HepG2 (cell line): ENCODE results near the gene P2RY2. TPM values are rescaled to one million over a fixed set of nuclear protein-coding genes. Genes with fewer than 3 reads are reported as not detected.

ENCODE experiments used
- ARID5B ChIP-seq: IDR thresholded peaks from 2 replicates; pipeline ENCODE4 v1.4.0; 2020; ENCODE audit warnings: mild to moderate bottlenecking, missing genetic modification reagents
- ELF1 ChIP-seq: sonication (generic); formaldehyde crosslinking; IDR thresholded peaks from 2 replicates; pipeline ENCODE4 v1.4.0; 2020; ENCODE audit warnings: missing genetic modification reagents
- ETV5 ChIP-seq: IDR thresholded peaks from 2 replicates; pipeline ENCODE4 v1.6.1; 2018; ENCODE audit warnings: missing biosample characterization, missing genetic modification reagents, inconsistent platforms, borderline replicate concordance
- FOXO1 ChIP-seq: sonication (generic); formaldehyde crosslinking; IDR thresholded peaks from 2 replicates; pipeline ENCODE4 v1.4.0; 2020; ENCODE audit warnings: missing genetic modification reagents
- HNRNPL ChIP-seq: fragments of 200-400 bp; formaldehyde crosslinking; IDR thresholded peaks from 2 replicates; pipeline ENCODE4 v1.6.1; 2017; ENCODE audit warnings: mild to moderate bottlenecking, low read depth, low read length
- MTF2 ChIP-seq: sonication (generic); formaldehyde crosslinking; IDR thresholded peaks from 2 replicates; pipeline ENCODE4 v1.5.0; 2020; ENCODE audit warnings: missing genetic modification reagents, borderline replicate concordance
- NCOA2 ChIP-seq: sonication (generic); formaldehyde crosslinking; IDR thresholded peaks from 2 replicates; pipeline ENCODE4 v1.8.0; 2022; ENCODE audit warnings: inconsistent platforms
- ONECUT2 ChIP-seq: sonication (generic); formaldehyde crosslinking; IDR thresholded peaks from 2 replicates; pipeline ENCODE4 v1.4.0; 2020; ENCODE audit warnings: missing genetic modification reagents
- PHF21A ChIP-seq: sonication (generic); formaldehyde crosslinking; IDR thresholded peaks from 2 replicates; pipeline ENCODE4 v1.5.0; 2020; ENCODE audit warnings: mild to moderate bottlenecking, missing genetic modification reagents
- POGZ ChIP-seq: sonication (generic); formaldehyde crosslinking; IDR thresholded peaks from 2 replicates; pipeline ENCODE4 v1.4.0; 2020; ENCODE audit warnings: mild to moderate bottlenecking, missing genetic modification reagents
- RXRB ChIP-seq: IDR thresholded peaks from 2 replicates; pipeline ENCODE4 v1.6.1; 2016; ENCODE audit warnings: borderline replicate concordance, missing genetic modification reagents, missing compliant biosample characterization
- THRA ChIP-seq: sonication (generic); formaldehyde crosslinking; IDR thresholded peaks from 2 replicates; pipeline ENCODE4 v1.4.0; 2020; ENCODE audit warnings: missing genetic modification reagents, borderline replicate concordance
- ZMYM2 ChIP-seq: sonication (generic); formaldehyde crosslinking; IDR thresholded peaks from 2 replicates; pipeline ENCODE4 v1.8.0; 2022; ENCODE audit warnings: mild to moderate bottlenecking, missing genetic modification reagents
- ZNF264 ChIP-seq: sonication (generic); formaldehyde crosslinking; IDR thresholded peaks from 2 replicates; pipeline ENCODE4 v1.4.0; 2020; ENCODE audit warnings: missing genetic modification reagents
- ZNF510 ChIP-seq: sonication (generic); formaldehyde crosslinking; IDR thresholded peaks from 2 replicates; pipeline ENCODE4 v1.4.0; 2020; ENCODE audit warnings: low read depth, mild to moderate bottlenecking, missing genetic modification reagents
- ZNF609 ChIP-seq: sonication (generic); formaldehyde crosslinking; IDR thresholded peaks from 2 replicates; pipeline ENCODE4 v1.4.0; 2020; ENCODE audit warnings: mild to moderate bottlenecking, missing genetic modification reagents, borderline replicate concordance
- ZNF780A ChIP-seq: sonication (generic); formaldehyde crosslinking; IDR thresholded peaks from 2 replicates; pipeline ENCODE4 v1.8.0; 2022; ENCODE audit warnings: mild to moderate bottlenecking, missing genetic modification reagents, moderate library complexity
- polyA plus RNA-seq, 8 experiments: library from polyadenylated mRNA; depleted of rRNA in 3 of 8; stranded (reverse) in 7 of 8; unstranded in 1 of 8; fragments of >200 nt; fragmentation: Illumina TruSeq in 4 of 8; extraction: Trizol in 4 of 8; gene quantifications; 2 replicates each; pipeline versions ENCODE4 v1.2.1 to v1.2.3, GENCODE V29; 2011 to 2016; ENCODE audit warnings: low read depth in 4 of 8, missing spikeins in 1 of 8, mixed read lengths in 1 of 8; ENCODE audit not compliant: insufficient read depth in 1 of 8
- total RNA-seq, 5 experiments: library from RNA; depleted of rRNA; stranded (reverse); fragments of >200 nt; fragmentation: Illumina TruSeq; extraction: Trizol; gene quantifications; 2 replicates each; pipeline ENCODE4 v1.2.3, GENCODE V29; 2016; ENCODE audit warnings: low read depth in 1 of 5
- TF ChIP-seq, protein P1 (sequence below): sonication (generic); formaldehyde crosslinking; IDR thresholded peaks from 2 replicates; pipeline ENCODE4 v1.4.0; 2020; ENCODE audit warnings: missing genetic modification reagents, borderline replicate concordance

The P2RY2 gene
- total and polyA plus RNA-seq, 2 of the 13 experiments (the other 11 are each of a cell fraction or from before 2014, with no cell fraction given), result 0.95 to 3.1 TPM

DNA sequence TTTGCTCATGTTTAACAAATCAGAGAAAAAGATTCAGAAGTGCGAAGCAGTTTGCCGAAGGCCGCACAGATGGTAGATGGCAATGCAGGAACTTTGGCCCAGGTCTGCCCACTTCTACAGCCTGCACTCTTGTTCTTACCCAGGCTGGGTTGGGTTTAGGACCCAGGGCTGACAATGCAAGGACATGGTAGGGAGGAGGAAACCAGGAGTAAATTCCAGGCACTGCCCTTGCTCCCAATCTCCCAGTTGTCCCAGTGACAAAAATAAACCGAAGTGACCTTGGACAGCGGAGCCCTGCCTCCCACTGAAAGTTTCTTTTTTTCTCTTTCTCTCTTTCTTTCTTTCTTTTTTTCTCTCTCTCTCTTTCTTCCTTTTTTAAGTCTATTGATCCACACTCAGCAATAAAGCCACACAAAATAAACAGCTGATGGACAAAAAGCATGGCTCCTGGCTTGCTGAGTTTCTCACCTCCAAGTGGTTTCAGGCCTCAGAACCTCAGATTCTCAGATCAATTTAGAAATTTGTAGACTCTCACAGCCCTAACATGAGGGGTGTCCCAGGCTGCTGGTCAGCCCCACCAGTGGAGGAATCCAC, 42.4 kb upstream of the P2RY2 start (continued):
- peak; percentile 53; the same call in 1 of the 2 replicates for TF ChIP-seq RXRB (CRISPR knock-in tag)
- TF ChIP-seq MTF2, result no peak
- TF ChIP-seq ZNF510 (CRISPR knock-in tag), result 0 out of 2 replicates have a peak, but pooled peaks have one; percentile 62
- TF ChIP-seq, protein P1, sequence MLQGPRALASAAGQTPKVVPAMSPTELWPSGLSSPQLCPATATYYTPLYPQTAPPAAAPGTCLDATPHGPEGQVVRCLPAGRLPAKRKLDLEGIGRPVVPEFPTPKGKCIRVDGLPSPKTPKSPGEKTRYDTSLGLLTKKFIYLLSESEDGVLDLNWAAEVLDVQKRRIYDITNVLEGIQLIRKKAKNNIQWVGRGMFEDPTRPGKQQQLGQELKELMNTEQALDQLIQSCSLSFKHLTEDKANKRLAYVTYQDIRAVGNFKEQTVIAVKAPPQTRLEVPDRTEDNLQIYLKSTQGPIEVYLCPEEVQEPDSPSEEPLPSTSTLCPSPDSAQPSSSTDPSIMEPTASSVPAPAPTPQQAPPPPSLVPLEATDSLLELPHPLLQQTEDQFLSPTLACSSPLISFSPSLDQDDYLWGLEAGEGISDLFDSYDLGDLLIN (CRISPR knock-in tag), result no peak
- TF ChIP-seq PHF21A (CRISPR knock-in tag), result peak; percentile 84
- TF ChIP-seq ELF1 (CRISPR knock-in tag), result 0 out of 2 replicates have a peak, but pooled peaks have one; percentile 26
- peak; percentile 40 for TF ChIP-seq POGZ (CRISPR knock-in tag)
- TF ChIP-seq THRA (CRISPR knock-in tag), result 0 out of 2 replicates have a peak, but pooled peaks have one; percentile 38
- TF ChIP-seq ARID5B, result peak; percentile 81
- TF ChIP-seq ZNF264, result 0 out of 2 replicates have a peak, but pooled peaks have one; percentile 5
- peak; percentile 44; the same call in 1 of the 2 replicates for TF ChIP-seq ETV5 (CRISPR knock-in tag)
- 0 out of 2 replicates have a peak, but pooled peaks have one; percentile 48 for TF ChIP-seq ONECUT2 (CRISPR knock-in tag)
- TF ChIP-seq ZMYM2 (CRISPR knock-in tag), result 0 out of 2 replicates have a peak, but pooled peaks have one; percentile 32
- peak; percentile 61; the same call in 1 of the 2 replicates for TF ChIP-seq HNRNPL
- TF ChIP-seq FOXO1 (CRISPR knock-in tag), result 0 out of 2 replicates have a peak, but pooled peaks have one; percentile 23
- peak; percentile 33; the same call in 1 of the 2 replicates for TF ChIP-seq ZNF609 (CRISPR knock-in tag)
- TF ChIP-seq NCOA2 (CRISPR knock-in tag), result peak; percentile 81
- TF ChIP-seq ZNF780A (CRISPR knock-in tag), result no peak
